SK-N-SH (cell line): ENCODE results near the gene SLC25A38. TPM values are rescaled to one million over a fixed set of nuclear protein-coding genes. Genes with fewer than 3 reads are reported as not detected.

Experiments used
- CTCF ChIA-PET: fragments of 300-600, 350-600 bp; formaldehyde crosslinking; extraction: SDS; loops from one replicate; lab custom pipeline; 2021; lab: Yijun Ruan, JAX
- POLR2A ChIA-PET: fragments of 350-600 bp; sonication (Branson Sonifier 250); formaldehyde crosslinking; extraction: SDS; loops from one replicate; lab custom pipeline; 2020; ENCODE audit warnings: antibody characterized with exemption, inconsistent platforms; lab: Yijun Ruan, JAX
- DNase-seq: peaks from one replicate; pipeline ENCODE4 v3.0.0; 2012
- H2AFZ ChIP-seq: fragments of 200-600 bp; sonication (generic); 2 replicates; pipeline ENCODE4 v1.8.1; 2016; ENCODE audit warnings: antibody characterized with exemption, mild to moderate bottlenecking, low read depth
- H3F3A ChIP-seq: fragments of 200-600 bp; sonication (generic); replicated peaks from 2 replicates; pipeline ENCODE3; 2016; ENCODE audit warnings: antibody characterized with exemption, mild to moderate bottlenecking; ENCODE audit not compliant: insufficient read depth
- H3K27ac ChIP-seq, 2 experiments: fragments of 200-500 bp in 1 of 2; fragments of 200-600 bp in 1 of 2; sonication (Bioruptor generic) in 1 of 2; sonication (generic), shearing (Covaris generic) in 1 of 2; 2 replicates each; pipeline versions ENCODE4 v1.5.1 to v1.6.1; 2014 to 2016; ENCODE audit warnings: low read depth in 2 of 2, inconsistent platforms in 1 of 2, low read length in 1 of 2, mild to moderate bottlenecking in 1 of 2, mixed read lengths in 1 of 2
- H3K27me3 ChIP-seq: fragments of 200-600 bp; sonication (generic), shearing (Covaris generic); 2 replicates; pipeline ENCODE4 v1.6.1; 2016; ENCODE audit warnings: mixed run types; ENCODE audit not compliant: insufficient read depth
- H3K36me3 ChIP-seq, 2 experiments: fragments of 200-500 bp in 1 of 2; fragments of 200-600 bp in 1 of 2; sonication (Bioruptor generic) in 1 of 2; sonication (generic) in 1 of 2; replicated peaks in 1 of 2; 2 replicates each; pipeline versions ENCODE3 to v1.5.1; 2014 to 2016; ENCODE audit warnings: low read length in 1 of 2, mild to moderate bottlenecking in 1 of 2; ENCODE audit not compliant: insufficient read depth in 2 of 2, control insufficient read depth in 1 of 2
- H3K4me1 ChIP-seq, 2 experiments: fragments of 200-500 bp in 1 of 2; fragments of 200-600 bp in 1 of 2; sonication (Bioruptor generic) in 1 of 2; sonication (generic), shearing (Covaris generic) in 1 of 2; 2 replicates each; pipeline versions ENCODE4 v1.5.1 to v1.6.1; 2014 to 2016; ENCODE audit warnings: low read depth in 1 of 2, low read length in 1 of 2, mixed run types in 1 of 2; ENCODE audit not compliant: insufficient read depth in 2 of 2, control insufficient read depth in 1 of 2
- H3K4me2 ChIP-seq: fragments of 200-600 bp; sonication (generic), shearing (Covaris generic); 2 replicates; pipeline ENCODE4 v1.6.1; 2017; ENCODE audit warnings: mixed run types
- H3K4me3 ChIP-seq, 2 experiments: fragments of 200-500 bp in 1 of 2; fragments of 200-600 bp in 1 of 2; sonication (Bioruptor generic) in 1 of 2; sonication (generic), shearing (Covaris generic) in 1 of 2; 2 replicates each; pipeline versions ENCODE4 v1.5.1 to v1.8.1; 2014 to 2016; ENCODE audit warnings: low read depth in 2 of 2, inconsistent platforms in 1 of 2, low read length in 1 of 2, mild to moderate bottlenecking in 1 of 2, mixed read lengths in 1 of 2, moderate library complexity in 1 of 2
- H3K79me2 ChIP-seq: fragments of 200-600 bp; sonication (generic); 2 replicates; pipeline ENCODE4 v1.8.1; 2017; ENCODE audit warnings: mild to moderate bottlenecking; ENCODE audit not compliant: insufficient read depth
- H3K9ac ChIP-seq: fragments of 200-600 bp; sonication (generic); 2 replicates; pipeline ENCODE4 v1.6.1; 2017; ENCODE audit warnings: mixed run types
- H3K9me2 ChIP-seq: fragments of 200-600 bp; sonication (generic); 2 replicates; pipeline ENCODE4 v1.6.1; 2017; ENCODE audit warnings: mixed run types
- H3K9me3 ChIP-seq: fragments of 200-600 bp; sonication (generic); 2 replicates; pipeline ENCODE4 v1.6.1; 2017; ENCODE audit warnings: mixed run types, mild to moderate bottlenecking, moderate library complexity
- H4K20me1 ChIP-seq: fragments of 200-600 bp; sonication (generic); 2 replicates; pipeline ENCODE4 v1.6.1; 2017; ENCODE audit warnings: mild to moderate bottlenecking, mixed run types; ENCODE audit not compliant: insufficient read depth
- CTCF ChIP-seq: fragments of 200-600 bp; sonication (generic); IDR thresholded peaks from 2 replicates; pipeline ENCODE4 v1.6.1; 2017; ENCODE audit warnings: antibody characterized with exemption, mild to moderate bottlenecking, moderate library complexity
- ELF1 ChIP-seq: IDR thresholded peaks from 2 replicates; pipeline ENCODE4 v1.4.0; 2012
- EP300 ChIP-seq, 2 experiments: IDR thresholded peaks; 2 replicates each; pipeline versions ENCODE4 v1.4.0 to v1.6.1; 2012; ENCODE audit warnings: borderline replicate concordance in 1 of 2, low read depth in 1 of 2, low read length in 1 of 2
- FOXM1 ChIP-seq: IDR thresholded peaks from 2 replicates; pipeline ENCODE4 v1.4.0; 2012; ENCODE audit warnings: low read depth, mild to moderate bottlenecking
- GABPA ChIP-seq: IDR thresholded peaks from 2 replicates; pipeline ENCODE4 v1.4.0; 2012; ENCODE audit warnings: low read depth, mild to moderate bottlenecking
- GATA2 ChIP-seq: sonication (generic); formaldehyde crosslinking; IDR thresholded peaks from 2 replicates; pipeline ENCODE4 v1.5.0; 2020; ENCODE audit warnings: mild to moderate bottlenecking, missing genetic modification reagents
- IRF3 ChIP-seq: fragments of 150-350 bp; IDR thresholded peaks from 2 replicates; pipeline ENCODE4 v1.6.1; 2016; ENCODE audit warnings: mild to moderate bottlenecking, low read depth, low read length
- JUND ChIP-seq: IDR thresholded peaks from 2 replicates; pipeline ENCODE4 v1.4.0; 2012
- MAX ChIP-seq: IDR thresholded peaks from 2 replicates; pipeline ENCODE4 v1.4.0; 2012; ENCODE audit warnings: low read depth
- MXI1 ChIP-seq: IDR thresholded peaks from 2 replicates; pipeline ENCODE4 v1.6.1; 2012; ENCODE audit warnings: mild to moderate bottlenecking, low read depth, low read length, improper control_type of control experiment
- NRF1 ChIP-seq: IDR thresholded peaks from 2 replicates; pipeline ENCODE4 v1.6.1; 2012; ENCODE audit warnings: low read depth, mild to moderate bottlenecking, low read length
- PBX3 ChIP-seq: IDR thresholded peaks from 2 replicates; pipeline ENCODE4; 2012
- RAD21 ChIP-seq: IDR thresholded peaks from 2 replicates; pipeline ENCODE4 v1.6.1; 2012; ENCODE audit warnings: mild to moderate bottlenecking, low read length
- SIN3A ChIP-seq: IDR thresholded peaks from 2 replicates; pipeline ENCODE4 v1.6.1; 2012; ENCODE audit warnings: low read depth, mild to moderate bottlenecking, low read length, moderate library complexity, borderline replicate concordance
- TAF1 ChIP-seq: IDR thresholded peaks from 2 replicates; pipeline ENCODE4 v1.6.1; 2012; ENCODE audit warnings: low read depth, mild to moderate bottlenecking, low read length, moderate library complexity, borderline replicate concordance
- YY1 ChIP-seq: IDR thresholded peaks from 2 replicates; pipeline ENCODE4 v1.4.0; 2012; ENCODE audit warnings: low read depth, mild to moderate bottlenecking
- ZBTB33 ChIP-seq: IDR thresholded peaks from 2 replicates; pipeline ENCODE4 v1.4.0; 2012; ENCODE audit warnings: low read depth, borderline replicate concordance
- polyA plus RNA-seq, 3 experiments: library from polyadenylated mRNA; depleted of rRNA; stranded (reverse); fragments of >200 nt; gene quantifications; 2 replicates each; pipeline ENCODE4 v1.2.3, GENCODE V29; 2012

The SLC25A38 gene
- polyA plus RNA-seq, 1 of the 3 experiments (the other 2 are of a cell fraction): 34.9 TPM

GRCh38 chr3:39372833-39373232 lies 10.3 kb upstream of the SLC25A38 start:
- H3F3A ChIP-seq: no peaks in the 10 kb centered on the region
- H3K4me1 ChIP-seq: no peaks in the 10 kb centered on the region
- H3K9ac ChIP-seq: no peak overlapping the region
- no peaks in the 10 kb centered on the region for H4K20me1 ChIP-seq
- H3K9me2 ChIP-seq: no peaks in the 10 kb centered on the region
- CTCF ChIA-PET: interaction anchor here (0.9 to 1.7 kb wide), 3 partner anchors 80 to 183 kb away, joined by 3 to 6 read pairs (median 3); no protein-coding TSS in a partner anchor
- no peaks in the 10 kb centered on the region for H3K9me3 ChIP-seq
- POLR2A ChIA-PET: interaction anchor here (0.6 kb wide), 1 partner anchor 1997 kb away, joined by 3 read pairs; no protein-coding TSS in a partner anchor
- TF ChIP-seq EP300 (IDR thresholded peaks at IDR 0.05; ENCODE audit: borderline replicate concordance in 1 of 2, low read depth in 1 of 2, low read length in 1 of 2): no peak
- no peak for TF ChIP-seq PBX3
- TF ChIP-seq MAX: no peak
- no peak for TF ChIP-seq IRF3
- TF ChIP-seq MXI1: no peak
- no peak for TF ChIP-seq FOXM1
- no peak for TF ChIP-seq TAF1
- no peak for TF ChIP-seq ZBTB33
- TF ChIP-seq SIN3A: no peak
- no peak for TF ChIP-seq GATA2 (CRISPR knock-in tag)
- TF ChIP-seq RAD21: no peak
- no peak for TF ChIP-seq ELF1
- TF ChIP-seq GABPA: no peak
- TF ChIP-seq NRF1: no peak
- TF ChIP-seq CTCF: no peak
- no peak for TF ChIP-seq YY1
- TF ChIP-seq JUND: no peak
- no peak overlapping the region for H3K27ac ChIP-seq
- no peaks in the 10 kb centered on the region for H3K36me3 ChIP-seq
- H3K79me2 ChIP-seq: no peaks in the 10 kb centered on the region
- no peaks in the 10 kb centered on the region for H3K27me3 ChIP-seq
- DNase-seq: no peak
- H2AFZ ChIP-seq: no peak overlapping the region
- H3K4me3 ChIP-seq: no peak overlapping the region
- H3K4me2 ChIP-seq: no peak overlapping the region
